T-helper 2 cell treated with Interferon-gamma antibody and Interleukin-4, amounts not matched to agents 5 μg/mL and 100 μg/mL, for 36 hours (primary cell): ENCODE data around the gene RPS6KL1.

Source experiments
- DNase-seq: peaks from one replicate; pipeline ENCODE4 v3.0.0; 2021; ENCODE audit warnings: low spot score
- H3K27ac Mint-ChIP-seq: one replicate; pipeline ENCODE4 v1.8.0; 2021; ENCODE audit warnings: mild to moderate bottlenecking, mixed read lengths
- H3K27me3 Mint-ChIP-seq: one replicate; pipeline ENCODE4 v1.8.0; 2021; ENCODE audit warnings: low read depth, mixed read lengths
- H3K36me3 Mint-ChIP-seq: one replicate; pipeline ENCODE4 v1.8.0; 2021; ENCODE audit warnings: low read depth, mixed read lengths
- H3K4me1 Mint-ChIP-seq: one replicate; pipeline ENCODE4 v1.8.0; 2021; ENCODE audit warnings: low read depth, mixed read lengths
- H3K4me3 Mint-ChIP-seq: one replicate; pipeline ENCODE4 v1.8.0; 2022; ENCODE audit warnings: mild to moderate bottlenecking, moderate library complexity, mixed read lengths
- H3K9me3 Mint-ChIP-seq: one replicate; pipeline ENCODE4 v1.8.0; 2021; ENCODE audit warnings: mixed read lengths

RPS6KL1 gene

GRCh38 chr14:74886001-74886400, 37.1 kb downstream of the RPS6KL1 start:
- Mint-ChIP-seq H3K27me3 (no peaks in the 10 kb centered on the region), H3K4me1 (peaks cover 48% of the 10 kb centered on the region), H3K36me3 (peaks cover 51% of the 10 kb centered on the region), H3K9me3 (no peaks in the 10 kb centered on the region), H3K27ac (no peak overlapping the region), H3K4me3 (no peak overlapping the region)
- DNase-seq, result no peak

- Mint-ChIP-seq H3K27ac (peak overlapping the region; percentile 99), H3K4me3 (peak overlapping the region; percentile 95), H3K9me3 (no peaks in the 10 kb centered on the region), H3K4me1 (peaks cover 42% of the 10 kb centered on the region), H3K27me3 (no peaks in the 10 kb centered on the region), H3K36me3 (peaks cover 27% of the 10 kb centered on the region)
- no peak for DNase-seq
These were observed 40.7 kb downstream of the RPS6KL1 start for GRCh38 chr14:74882103-74882920.

GRCh38 chr14:74881431-74882102, 41.5 kb downstream of the RPS6KL1 start, which contains the start of gene DLST:
TSS of gene DLST (plus strand) at chr14:74881916. CDS start at chr14:74881954, 38 bp downstream.
- Mint-ChIP-seq H3K9me3 (no peaks in the 10 kb centered on the region), H3K4me3 (peak within 1 kb of the TSS; percentile 95), H3K4me1 (peaks cover 44% of the 10 kb centered on the region), H3K36me3 (peaks cover 27% of the 10 kb centered on the region), H3K27me3 (no peaks in the 10 kb centered on the region), H3K27ac (peak within 1 kb of the TSS; percentile 99)
- peak; percentile 87 for DNase-seq

DNA sequence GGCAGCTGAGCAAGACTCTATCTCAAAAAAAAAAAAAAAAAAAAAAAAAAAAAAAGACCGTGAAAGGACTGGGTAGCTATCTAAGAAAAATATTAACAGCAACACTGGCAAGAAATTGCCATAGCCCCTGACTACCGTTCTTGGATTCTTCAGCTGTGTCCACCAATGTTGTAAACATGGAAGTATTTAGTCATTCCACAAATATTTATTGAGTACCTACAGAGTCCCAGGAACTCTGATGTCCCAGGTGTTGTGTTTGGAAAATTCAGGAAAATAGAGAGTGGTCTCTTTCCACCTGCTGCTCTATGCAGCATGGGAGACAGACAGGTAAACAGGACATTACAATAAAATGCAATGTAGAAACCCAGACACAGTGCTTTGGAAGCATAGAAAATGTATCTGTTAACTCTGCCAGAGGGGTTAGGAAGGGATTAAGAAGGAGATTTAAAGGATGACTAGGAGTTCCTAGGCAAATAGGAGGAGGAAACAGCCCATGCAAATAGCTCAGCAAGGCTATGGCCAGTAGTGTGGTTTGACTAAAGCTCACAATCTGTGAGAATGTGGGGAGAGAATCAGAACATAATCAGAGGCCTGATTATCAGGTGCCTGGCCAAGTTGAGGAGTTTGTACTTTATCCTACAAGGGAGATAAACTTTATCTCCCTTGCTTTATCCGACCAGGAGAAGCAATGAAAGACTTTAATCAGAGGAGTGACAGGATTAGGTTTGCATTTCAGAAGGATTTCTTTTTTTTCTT, 43.5 kb downstream of the RPS6KL1 start:
- no peak overlapping the region for H3K4me3 Mint-ChIP-seq
- no peaks in the 10 kb centered on the region for H3K9me3 Mint-ChIP-seq
- no peak for DNase-seq
- peaks cover 42% of the 10 kb centered on the region for H3K4me1 Mint-ChIP-seq
- peaks cover 16% of the 10 kb centered on the region for H3K36me3 Mint-ChIP-seq
- no peaks in the 10 kb centered on the region for H3K27me3 Mint-ChIP-seq
- no peak overlapping the region for H3K27ac Mint-ChIP-seq

DNA sequence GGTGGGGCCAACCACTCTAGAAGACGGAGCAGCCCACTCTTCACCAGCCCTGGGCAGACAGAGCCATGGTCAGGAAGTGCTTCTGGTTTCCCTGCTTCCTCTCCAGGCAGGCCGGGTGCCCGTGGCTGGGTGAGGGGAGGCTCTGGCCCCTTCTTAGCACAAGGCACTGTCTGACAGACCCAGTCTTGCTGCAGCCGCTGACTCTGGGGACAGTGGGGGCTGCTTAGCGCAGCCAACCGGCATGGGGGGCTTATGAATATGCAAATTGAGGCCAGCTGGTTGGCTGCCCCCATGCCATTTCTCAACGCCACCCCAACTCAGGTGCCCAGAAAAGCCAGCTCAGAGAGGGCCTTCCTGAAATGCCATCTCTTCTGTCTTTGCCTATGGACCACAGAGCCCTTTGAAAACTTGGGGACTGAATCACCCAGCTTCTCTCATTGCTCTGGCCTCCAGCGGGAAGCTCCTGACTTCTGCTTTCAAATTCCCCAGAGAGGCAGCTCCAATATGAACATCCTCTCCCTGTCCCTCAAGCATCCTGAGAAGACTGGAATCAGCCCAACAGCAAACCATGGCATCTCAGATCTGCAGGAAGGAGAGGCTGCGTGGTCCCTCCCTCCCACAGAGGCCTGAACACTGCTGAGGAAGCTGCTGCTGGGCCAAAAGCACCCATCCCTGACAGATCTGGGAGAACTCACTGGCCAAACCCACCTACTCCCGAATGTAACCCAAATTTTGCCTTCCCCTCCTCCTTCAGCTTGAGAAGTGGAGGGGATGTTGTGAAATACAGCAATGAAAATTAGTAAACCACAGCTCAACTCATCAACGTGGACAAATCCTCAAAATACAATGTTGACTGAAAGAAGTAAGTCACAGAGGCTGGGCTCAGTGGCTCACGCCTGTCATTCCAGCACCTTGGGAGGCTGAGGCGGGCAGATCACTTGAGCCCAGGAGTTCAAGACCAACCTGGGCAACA, 46.8 kb downstream of the RPS6KL1 start, which contains the start of gene PROX2:
TSS of gene PROX2 (minus strand) at position 205 of the 973 bp plus-strand sequence. CDS start 12,311 bp downstream, outside the sequence.
- no peaks in the 10 kb centered on the region for H3K27me3 Mint-ChIP-seq
- peak within 1 kb of the TSS; percentile 23 for H3K4me3 Mint-ChIP-seq
- no peaks in the 10 kb centered on the region for H3K36me3 Mint-ChIP-seq
- no peaks in the 10 kb centered on the region for H3K9me3 Mint-ChIP-seq
- no peak for DNase-seq
- H3K4me1 Mint-ChIP-seq, result peaks cover 24% of the 10 kb centered on the region
- peak within 1 kb of the TSS; percentile 27 for H3K27ac Mint-ChIP-seq

- Mint-ChIP-seq H3K4me3 (no peak overlapping the region), H3K36me3 (no peaks in the 10 kb centered on the region), H3K27me3 (no peaks in the 10 kb centered on the region), H3K27ac (no peak overlapping the region), H3K9me3 (no peaks in the 10 kb centered on the region), H3K4me1 (peaks cover 19% of the 10 kb centered on the region)
- no peak for DNase-seq
These were observed 47.9 kb downstream of the RPS6KL1 start for GRCh38 chr14:74875204-74875603.

DNA sequence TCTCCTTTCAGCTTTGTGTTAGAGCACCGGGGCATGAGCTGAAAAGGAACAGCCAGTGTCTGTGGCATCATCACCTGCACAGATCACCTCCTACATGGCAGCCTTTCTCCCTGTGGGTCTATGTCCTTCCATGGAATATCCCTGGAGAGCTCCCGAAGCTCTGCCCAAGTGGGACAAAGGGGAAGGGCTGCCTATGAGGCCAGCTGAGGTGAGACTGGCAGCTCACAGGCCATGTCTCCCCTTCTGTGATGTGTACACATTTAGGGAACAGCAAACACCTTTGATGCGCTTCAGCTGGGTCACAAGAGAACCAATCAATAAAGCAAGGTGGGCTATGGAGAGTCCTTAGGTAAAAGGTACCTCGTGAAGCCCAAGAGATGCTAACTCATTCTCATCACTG, 51.2 kb downstream of the RPS6KL1 start:
- H3K27me3 Mint-ChIP-seq, result no peaks in the 10 kb centered on the region
- H3K36me3 Mint-ChIP-seq, result no peaks in the 10 kb centered on the region
- no peak for DNase-seq
- no peak overlapping the region for H3K27ac Mint-ChIP-seq
- peaks cover 25% of the 10 kb centered on the region for H3K4me1 Mint-ChIP-seq
- H3K4me3 Mint-ChIP-seq, result no peak overlapping the region
- no peaks in the 10 kb centered on the region for H3K9me3 Mint-ChIP-seq

GRCh38 chr14:74868739-74869138, 54.3 kb downstream of the RPS6KL1 start:
- no peak for DNase-seq

GRCh38 chr14:74867673-74868072, 55.4 kb downstream of the RPS6KL1 start:
- peak overlapping the region; percentile 34 for H3K27ac Mint-ChIP-seq
- DNase-seq, result peak; percentile 67
- H3K27me3 Mint-ChIP-seq, result no peaks in the 10 kb centered on the region
- peak overlapping the region; percentile 3 for H3K4me3 Mint-ChIP-seq
- H3K9me3 Mint-ChIP-seq, result no peaks in the 10 kb centered on the region
- H3K4me1 Mint-ChIP-seq, result peaks cover 18% of the 10 kb centered on the region
- no peaks in the 10 kb centered on the region for H3K36me3 Mint-ChIP-seq

More at GRCh38 chr14:74868739-74869138, 54.3 kb downstream of the RPS6KL1 start:
- Mint-ChIP-seq H3K4me3 (no peak overlapping the region), H3K9me3 (no peaks in the 10 kb centered on the region), H3K36me3 (no peaks in the 10 kb centered on the region), H3K27ac (no peak overlapping the region), H3K4me1 (peaks cover 18% of the 10 kb centered on the region), H3K27me3 (no peaks in the 10 kb centered on the region)

DNA sequence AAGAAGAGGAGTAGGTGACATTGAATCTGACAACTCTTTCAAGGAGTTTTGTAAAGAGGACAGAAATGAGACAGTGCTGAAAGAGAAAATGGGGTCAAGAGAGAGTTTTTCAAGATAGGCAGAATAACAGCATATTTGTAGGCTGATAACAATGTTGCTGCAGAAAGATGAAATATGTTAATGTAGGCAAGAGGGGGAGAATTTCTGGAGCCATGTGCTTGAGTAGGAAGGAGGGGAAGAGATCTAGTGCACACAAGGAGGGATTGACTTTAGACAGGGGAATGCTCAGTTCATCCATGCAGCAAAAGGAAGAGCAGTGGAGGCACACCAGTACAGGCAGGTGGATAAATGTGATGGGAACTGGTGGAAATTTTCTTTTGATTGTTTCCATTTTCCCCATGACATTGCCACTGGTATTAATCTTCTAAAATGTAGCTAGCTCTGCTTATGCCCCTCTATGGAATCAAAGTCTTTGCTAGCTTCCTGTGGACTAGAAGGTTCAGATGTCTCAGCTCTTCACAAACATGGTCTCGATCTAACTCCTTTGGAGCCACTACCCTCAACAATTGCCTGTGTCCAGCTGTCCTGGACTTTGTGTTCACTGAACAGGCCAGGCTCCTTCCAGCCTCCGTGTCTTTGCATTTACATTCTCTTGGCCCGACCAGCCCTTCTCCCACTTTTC, 56.2 kb downstream of the RPS6KL1 start:
- Mint-ChIP-seq H3K4me1 (peaks cover 18% of the 10 kb centered on the region), H3K36me3 (no peaks in the 10 kb centered on the region), H3K27me3 (no peaks in the 10 kb centered on the region), H3K4me3 (peak overlapping the region; percentile 3), H3K27ac (peak overlapping the region; percentile 34), H3K9me3 (no peaks in the 10 kb centered on the region)
- DNase-seq, result no peak

GRCh38 chr14:74865156-74865555, 57.9 kb downstream of the RPS6KL1 start:
- Mint-ChIP-seq H3K27ac (no peak overlapping the region), H3K36me3 (no peaks in the 10 kb centered on the region), H3K27me3 (no peaks in the 10 kb centered on the region), H3K4me3 (no peak overlapping the region), H3K9me3 (no peaks in the 10 kb centered on the region), H3K4me1 (peaks cover 18% of the 10 kb centered on the region)
- DNase-seq, result no peak

GRCh38 chr14:74864198-74864597, 58.9 kb downstream of the RPS6KL1 start:
- Mint-ChIP-seq H3K4me3 (no peak overlapping the region), H3K27ac (no peak overlapping the region), H3K4me1 (peaks cover 18% of the 10 kb centered on the region), H3K36me3 (no peaks in the 10 kb centered on the region), H3K27me3 (no peaks in the 10 kb centered on the region), H3K9me3 (no peaks in the 10 kb centered on the region)
- DNase-seq, result no peak
